LNCaP clone FGC (cell line): Measurements from ENCODE around the gene KCNQ2.

ENCODE experiments used
- DNase-seq: peaks from one replicate; pipeline ENCODE4 v3.0.0-alpha.2; 2011; ENCODE audit warnings: low read depth
- H3K4me3 ChIP-seq: 2 replicates; pipeline ENCODE4 v1.5.1; 2011; ENCODE audit warnings: mild to moderate bottlenecking, low read depth, low read length, control low read depth
- TF ChIP-seq, protein P1 (sequence below): IDR thresholded peaks from 2 replicates; pipeline ENCODE4 v1.5.1; 2012; ENCODE audit warnings: mild to moderate bottlenecking; ENCODE audit not compliant: control insufficient read depth, insufficient read depth; ENCODE audit errors: extremely low read depth

KCNQ2 gene

DNA sequence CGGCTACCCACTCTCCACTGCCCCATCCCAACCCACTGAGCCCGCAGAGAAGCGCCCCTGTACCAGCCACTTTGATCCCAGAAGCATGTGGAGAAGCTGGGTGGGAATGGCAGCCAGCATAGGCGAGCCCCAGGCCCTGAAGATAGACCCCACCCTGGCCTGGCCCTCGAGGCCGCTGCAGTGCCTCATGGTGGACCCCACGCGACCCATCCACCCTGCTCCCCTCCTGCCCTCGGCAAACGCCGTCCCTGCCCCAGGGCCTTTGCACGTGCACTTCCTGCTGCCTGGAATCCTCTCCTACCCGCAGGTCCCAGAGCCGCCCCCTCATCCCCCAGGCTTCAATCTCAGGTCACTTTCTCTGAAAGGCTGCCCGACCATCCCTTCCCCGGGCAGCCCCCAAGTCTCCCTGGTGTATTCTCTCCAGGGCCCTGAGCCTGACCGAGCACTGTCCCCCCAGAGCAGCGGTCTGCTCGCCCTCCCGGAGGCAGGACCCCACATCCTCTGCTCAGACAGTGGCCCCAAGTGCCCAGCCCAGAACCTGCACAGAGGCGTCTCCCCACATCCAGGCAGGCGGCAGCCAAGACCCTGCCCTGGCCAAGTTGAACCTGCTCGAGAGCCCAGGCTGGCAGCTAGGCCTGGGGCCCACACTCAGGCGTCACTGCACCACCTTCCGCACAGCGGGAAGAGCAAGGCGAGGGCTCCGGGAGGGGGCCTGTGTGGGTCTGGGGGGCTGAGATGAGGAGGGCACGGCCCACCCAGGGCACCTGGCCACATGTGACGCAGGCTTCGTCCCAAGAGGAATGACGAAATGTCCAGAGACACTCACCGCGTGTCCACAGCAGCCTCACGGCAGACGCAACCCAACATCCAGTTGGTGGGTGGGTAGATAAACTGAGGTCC is 14.0 kb downstream of the KCNQ2 start:
- H3K4me3 ChIP-seq = no peak overlapping the region
- TF ChIP-seq, protein P1, sequence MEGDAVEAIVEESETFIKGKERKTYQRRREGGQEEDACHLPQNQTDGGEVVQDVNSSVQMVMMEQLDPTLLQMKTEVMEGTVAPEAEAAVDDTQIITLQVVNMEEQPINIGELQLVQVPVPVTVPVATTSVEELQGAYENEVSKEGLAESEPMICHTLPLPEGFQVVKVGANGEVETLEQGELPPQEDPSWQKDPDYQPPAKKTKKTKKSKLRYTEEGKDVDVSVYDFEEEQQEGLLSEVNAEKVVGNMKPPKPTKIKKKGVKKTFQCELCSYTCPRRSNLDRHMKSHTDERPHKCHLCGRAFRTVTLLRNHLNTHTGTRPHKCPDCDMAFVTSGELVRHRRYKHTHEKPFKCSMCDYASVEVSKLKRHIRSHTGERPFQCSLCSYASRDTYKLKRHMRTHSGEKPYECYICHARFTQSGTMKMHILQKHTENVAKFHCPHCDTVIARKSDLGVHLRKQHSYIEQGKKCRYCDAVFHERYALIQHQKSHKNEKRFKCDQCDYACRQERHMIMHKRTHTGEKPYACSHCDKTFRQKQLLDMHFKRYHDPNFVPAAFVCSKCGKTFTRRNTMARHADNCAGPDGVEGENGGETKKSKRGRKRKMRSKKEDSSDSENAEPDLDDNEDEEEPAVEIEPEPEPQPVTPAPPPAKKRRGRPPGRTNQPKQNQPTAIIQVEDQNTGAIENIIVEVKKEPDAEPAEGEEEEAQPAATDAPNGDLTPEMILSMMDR = no peak
- DNase-seq = no peak

DNA sequence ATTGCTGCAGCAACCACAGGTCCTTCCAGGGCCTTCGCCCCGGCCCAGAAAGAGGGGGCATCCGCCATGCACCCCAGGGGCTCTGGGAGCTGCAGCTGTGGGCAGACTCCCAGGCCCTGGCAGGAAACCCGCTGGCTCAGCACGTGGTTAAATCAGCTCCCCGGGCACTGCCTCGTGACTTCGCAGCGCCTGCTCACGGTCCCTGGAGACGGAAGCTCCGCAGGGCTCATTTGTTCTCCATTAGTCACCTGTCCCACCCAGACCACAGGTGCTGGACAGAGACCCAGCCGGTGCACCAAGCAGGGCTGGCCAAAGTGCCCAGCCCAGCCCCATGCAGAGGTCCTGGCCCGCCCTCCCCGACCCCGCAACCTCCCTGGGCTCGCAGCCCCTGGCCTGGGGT is 14.7 kb downstream of the KCNQ2 start:
- no peak for DNase-seq
- H3K4me3 ChIP-seq = no peak overlapping the region
- TF ChIP-seq, protein P1 = no peak

DNA sequence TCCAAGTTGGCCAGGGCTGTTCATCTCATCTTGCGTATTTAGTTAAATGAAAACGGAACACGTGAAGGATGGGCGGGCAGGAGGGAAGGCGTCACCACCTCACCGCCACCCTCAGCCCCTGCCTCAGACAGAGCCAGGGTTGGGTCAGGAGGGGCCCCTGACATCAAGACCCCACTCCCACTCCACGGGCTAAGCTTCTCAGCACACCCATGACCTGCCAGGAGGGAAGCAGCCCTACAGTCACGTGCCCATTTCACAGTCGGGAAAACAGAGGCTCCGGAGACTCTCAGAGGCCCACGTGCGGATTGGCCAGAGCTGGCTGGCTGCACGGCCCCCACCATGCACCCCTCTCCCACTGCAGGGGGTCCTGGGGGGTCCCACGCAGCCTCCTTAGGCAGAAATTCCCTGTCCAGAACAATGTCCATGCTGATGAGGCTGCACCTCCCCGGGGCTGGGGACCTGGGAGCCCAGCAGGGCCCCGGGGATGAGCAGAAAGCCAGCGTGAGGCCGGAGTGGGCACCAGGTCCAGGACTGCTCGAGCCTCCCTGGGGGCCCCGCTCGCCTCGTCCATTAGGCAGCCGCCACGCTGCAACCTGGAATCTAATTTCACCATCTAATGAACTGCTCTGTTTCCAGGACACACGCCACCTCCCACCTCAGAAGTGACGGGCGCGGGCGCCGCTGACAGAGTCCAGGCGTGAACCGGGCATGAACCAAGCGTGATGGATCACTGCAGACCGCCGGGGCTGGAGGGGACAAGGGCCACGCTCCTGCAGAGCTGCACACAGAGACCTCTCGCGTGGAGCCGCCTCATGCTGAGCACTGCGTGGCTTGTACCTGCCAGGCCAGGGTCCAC is 15.8 kb downstream of the KCNQ2 start:
- TF ChIP-seq, protein P1 = no peak
- H3K4me3 ChIP-seq = no peak overlapping the region
- DNase-seq = no peak

DNA sequence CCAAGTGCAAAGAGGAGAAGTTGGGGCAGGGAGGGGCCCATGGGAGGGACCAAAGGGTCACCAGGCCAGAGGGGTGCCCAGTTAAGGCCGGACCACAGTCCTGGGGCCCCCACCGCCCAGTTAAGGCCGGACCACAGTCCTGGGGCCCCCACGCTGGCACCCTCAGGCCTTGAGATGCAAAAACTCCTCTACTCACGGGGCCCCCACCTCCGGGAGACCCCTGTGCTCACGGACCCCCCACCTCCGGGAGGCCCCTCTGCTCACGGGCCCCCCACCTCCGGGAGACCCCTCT is 16.9 kb downstream of the KCNQ2 start:
- no peak overlapping the region for H3K4me3 ChIP-seq

DNA sequence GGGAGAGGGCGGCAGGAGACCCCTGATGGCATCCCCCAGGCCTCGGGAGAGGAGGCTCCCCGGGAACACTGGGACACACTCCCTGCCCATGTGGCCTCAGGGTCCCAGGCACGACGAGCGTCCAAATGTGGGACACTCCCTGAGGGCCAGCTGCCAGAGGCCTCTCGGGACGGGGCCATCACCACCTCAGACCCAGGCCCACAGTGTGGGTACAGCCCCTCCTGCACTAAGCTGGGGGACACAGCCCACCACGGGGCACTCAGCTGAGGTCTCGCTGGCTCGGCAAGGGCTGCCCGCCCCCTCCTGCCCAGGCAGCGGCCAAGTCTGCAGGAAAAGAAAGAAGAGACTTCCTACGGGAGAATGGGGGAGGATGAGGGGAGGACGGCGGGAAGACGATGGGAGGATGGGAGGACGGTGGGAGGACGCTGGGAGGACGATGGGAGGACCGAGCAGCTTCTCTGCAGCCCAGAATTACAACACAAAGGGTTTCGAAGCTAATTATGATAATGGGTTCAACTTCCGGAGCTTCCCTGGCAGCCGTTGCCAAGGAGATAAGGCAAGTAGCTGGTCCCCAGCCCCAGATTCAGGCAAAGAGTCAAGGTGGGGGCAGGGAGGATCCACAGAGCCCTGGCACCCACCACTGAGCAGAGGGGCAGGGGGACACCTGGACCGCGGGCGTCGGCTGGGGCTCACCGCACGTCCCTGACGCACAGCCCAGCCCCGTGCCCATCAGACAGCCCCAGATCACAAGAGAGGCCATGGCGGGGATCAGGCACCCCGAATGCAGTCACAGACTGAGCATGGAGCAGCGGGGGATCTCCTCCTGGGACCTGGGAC is 17.5 kb downstream of the KCNQ2 start:
- DNase-seq = no peak
- TF ChIP-seq, protein P1 = no peak
- H3K4me3 ChIP-seq = no peak overlapping the region

More for the DNA sequence above, 16.9 kb downstream of the KCNQ2 start:
- DNase-seq = no peak
- TF ChIP-seq, protein P1 = no peak

DNA sequence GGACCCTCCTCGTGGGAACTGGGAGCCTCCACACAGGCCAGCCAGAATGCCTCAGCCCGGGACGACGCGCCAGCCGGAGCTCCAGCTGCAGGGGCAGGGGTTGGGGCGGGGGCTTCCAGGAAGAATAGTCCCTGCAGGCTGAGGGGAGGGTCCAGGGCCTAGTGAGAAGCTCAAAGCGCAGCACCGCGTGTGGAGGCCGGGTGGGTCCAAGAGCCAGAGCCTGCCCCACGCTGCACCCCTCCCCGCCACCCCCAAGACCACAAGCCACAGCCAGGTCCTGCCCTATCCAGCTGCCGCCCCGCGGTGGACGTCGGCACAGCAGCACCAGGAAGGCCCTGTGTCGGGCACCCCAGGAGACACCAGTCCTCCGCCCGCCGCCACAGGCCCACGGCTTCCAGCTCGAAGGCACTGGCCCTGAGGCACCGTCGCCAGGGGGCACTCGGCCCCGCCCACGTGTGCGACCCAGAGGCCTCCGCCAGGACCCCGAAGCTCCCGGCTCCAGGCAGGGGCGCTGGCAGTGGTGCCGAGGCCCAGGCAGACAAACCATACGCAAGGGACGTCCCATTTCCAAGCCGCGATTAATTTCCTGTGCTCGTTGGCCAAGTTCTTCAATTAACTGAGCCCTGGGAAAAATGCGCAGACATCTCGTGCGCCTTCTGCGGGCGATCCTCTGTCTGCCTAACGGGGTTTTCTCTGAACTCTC is 19.5 kb downstream of the KCNQ2 start:
- TF ChIP-seq, protein P1 = no peak
- no peak for DNase-seq
- H3K4me3 ChIP-seq = no peak overlapping the region
